Measurements from ENCODE around the gene HNMT. TPM values are rescaled to one million over a fixed set of nuclear protein-coding genes. Genes with fewer than 3 reads are reported as not detected.
"Not testable (repeated sequence)": the region's sequence is repeated elsewhere in the genome, so short reads cannot be mapped to it uniquely, and the experiment has no call there.

The HNMT gene
- not detected for total RNA-seq

- Mint-ChIP-seq H3K4me3 (no peak within 1 kb of the TSS), H3K4me1 (ENCODE audit: low read depth) (no peaks in the 10 kb centered on the region), H3K27me3 (ENCODE audit: low read depth) (peaks cover 2% of the 10 kb centered on the region), H3K36me3 (ENCODE audit: insufficient read depth) (no peaks in the 10 kb centered on the region), H3K9me3 (no peaks in the 10 kb centered on the region)
- DNase-seq (no peak), ATAC-seq (no peak)
Observed at GRCh38 chr2:137964066-137964858, at the start of gene HNMT. Gene HNMT (plus strand): TSS chr2:137964473. CDS start chr2:137964492, 19 bp downstream.

- no peak overlapping the region for H3K4me3 Mint-ChIP-seq
- H3K27me3 Mint-ChIP-seq (ENCODE audit: low read depth): peaks cover 2% of the 10 kb centered on the region
- H3K9me3 Mint-ChIP-seq: no peaks in the 10 kb centered on the region
- no peaks in the 10 kb centered on the region for H3K4me1 Mint-ChIP-seq (ENCODE audit: low read depth)
- ATAC-seq (no peak), DNase-seq (no peak)
- no peaks in the 10 kb centered on the region for H3K36me3 Mint-ChIP-seq (ENCODE audit: insufficient read depth)
Observed at GRCh38 chr2:137921105-137921880, 43.0 kb upstream of the HNMT start.

GRCh38 chr2:137922171-137922570 lies 42.1 kb upstream of the HNMT start:
- H3K36me3 Mint-ChIP-seq (ENCODE audit: insufficient read depth); H3K27me3 Mint-ChIP-seq (ENCODE audit: low read depth); H3K9me3 Mint-ChIP-seq: not testable (repeated sequence)

GRCh38 chr2:137924019-137924418 lies 40.3 kb upstream of the HNMT start:
- H3K4me1 Mint-ChIP-seq (ENCODE audit: low read depth): no peaks in the 10 kb centered on the region
- ATAC-seq (no peak), DNase-seq (no peak)
- H3K36me3 Mint-ChIP-seq (ENCODE audit: insufficient read depth): no peaks in the 10 kb centered on the region
- no peaks in the 10 kb centered on the region for H3K9me3 Mint-ChIP-seq
- H3K4me3 Mint-ChIP-seq: no peak overlapping the region
- peaks cover 2% of the 10 kb centered on the region for H3K27me3 Mint-ChIP-seq (ENCODE audit: low read depth)

More at GRCh38 chr2:137922171-137922570, 42.1 kb upstream of the HNMT start:
- not testable (repeated sequence) for DNase-seq; H3K4me1 Mint-ChIP-seq (ENCODE audit: low read depth); H3K4me3 Mint-ChIP-seq; ATAC-seq

- Mint-ChIP-seq H3K9me3 (no peaks in the 10 kb centered on the region), H3K4me3 (no peak overlapping the region), H3K4me1 (ENCODE audit: low read depth) (no peaks in the 10 kb centered on the region), H3K36me3 (ENCODE audit: insufficient read depth) (no peaks in the 10 kb centered on the region), H3K27me3 (ENCODE audit: low read depth) (no peaks in the 10 kb centered on the region)
- no peak for ATAC-seq
- DNase-seq: no peak
Observed at GRCh38 chr2:137925599-137925998, 38.7 kb upstream of the HNMT start.

GRCh38 chr2:137927846-137928245 lies 36.4 kb upstream of the HNMT start:
- Mint-ChIP-seq H3K9me3 (no peaks in the 10 kb centered on the region), H3K4me1 (ENCODE audit: low read depth) (no peaks in the 10 kb centered on the region), H3K4me3 (no peak overlapping the region), H3K27me3 (ENCODE audit: low read depth) (no peaks in the 10 kb centered on the region), H3K36me3 (ENCODE audit: insufficient read depth) (no peaks in the 10 kb centered on the region)
- no peak for DNase-seq
- ATAC-seq: no peak

- no peak overlapping the region for H3K4me3 Mint-ChIP-seq
- no peaks in the 10 kb centered on the region for H3K36me3 Mint-ChIP-seq (ENCODE audit: insufficient read depth)
- ATAC-seq: no peak
Observed at GRCh38 chr2:137928547-137929518, 35.4 kb upstream of the HNMT start.

GRCh38 chr2:137929519-137929916 lies 34.8 kb upstream of the HNMT start:
- Mint-ChIP-seq H3K27me3 (ENCODE audit: low read depth) (no peaks in the 10 kb centered on the region), H3K4me3 (no peak overlapping the region), H3K4me1 (ENCODE audit: low read depth) (no peaks in the 10 kb centered on the region), H3K36me3 (ENCODE audit: insufficient read depth) (no peaks in the 10 kb centered on the region), H3K9me3 (no peaks in the 10 kb centered on the region)
- DNase-seq (no peak), ATAC-seq (no peak)

More at GRCh38 chr2:137928547-137929518, 35.4 kb upstream of the HNMT start:
- Mint-ChIP-seq H3K9me3 (no peaks in the 10 kb centered on the region), H3K27me3 (ENCODE audit: low read depth) (no peaks in the 10 kb centered on the region), H3K4me1 (ENCODE audit: low read depth) (no peaks in the 10 kb centered on the region)
- no peak for DNase-seq

- Mint-ChIP-seq H3K4me1 (ENCODE audit: low read depth) (no peaks in the 10 kb centered on the region), H3K27me3 (ENCODE audit: low read depth) (no peaks in the 10 kb centered on the region), H3K9me3 (no peaks in the 10 kb centered on the region), H3K36me3 (ENCODE audit: insufficient read depth) (no peaks in the 10 kb centered on the region), H3K4me3 (no peak overlapping the region)
- ATAC-seq: no peak
- no peak for DNase-seq
Observed at GRCh38 chr2:137930146-137930545, 34.1 kb upstream of the HNMT start.

- Mint-ChIP-seq H3K36me3 (ENCODE audit: insufficient read depth) (no peaks in the 10 kb centered on the region), H3K9me3 (no peaks in the 10 kb centered on the region), H3K4me1 (ENCODE audit: low read depth) (no peaks in the 10 kb centered on the region), H3K4me3 (no peak overlapping the region), H3K27me3 (ENCODE audit: low read depth) (no peaks in the 10 kb centered on the region)
- ATAC-seq: no peak
- DNase-seq: no peak
Observed at GRCh38 chr2:137935591-137935990, 28.7 kb upstream of the HNMT start.

GRCh38 chr2:137937246-137937645 lies 27.0 kb upstream of the HNMT start:
- ATAC-seq (no peak), DNase-seq (no peak)
- H3K4me3 Mint-ChIP-seq: no peak overlapping the region
- H3K4me1 Mint-ChIP-seq (ENCODE audit: low read depth): no peaks in the 10 kb centered on the region
- no peaks in the 10 kb centered on the region for H3K9me3 Mint-ChIP-seq
- H3K36me3 Mint-ChIP-seq (ENCODE audit: insufficient read depth): no peaks in the 10 kb centered on the region
- no peaks in the 10 kb centered on the region for H3K27me3 Mint-ChIP-seq (ENCODE audit: low read depth)

- no peak for DNase-seq
- Mint-ChIP-seq H3K4me3 (no peak overlapping the region), H3K27me3 (ENCODE audit: low read depth) (no peaks in the 10 kb centered on the region), H3K9me3 (no peaks in the 10 kb centered on the region), H3K4me1 (ENCODE audit: low read depth) (no peaks in the 10 kb centered on the region), H3K36me3 (ENCODE audit: insufficient read depth) (no peaks in the 10 kb centered on the region)
- no peak for ATAC-seq
Observed at GRCh38 chr2:137937778-137938177, 26.5 kb upstream of the HNMT start.

GRCh38 chr2:137938204-137938603 lies 26.1 kb upstream of the HNMT start:
- ATAC-seq (no peak), DNase-seq (no peak)
- Mint-ChIP-seq H3K4me1 (ENCODE audit: low read depth) (no peaks in the 10 kb centered on the region), H3K9me3 (no peaks in the 10 kb centered on the region), H3K4me3 (no peak overlapping the region), H3K36me3 (ENCODE audit: insufficient read depth) (no peaks in the 10 kb centered on the region), H3K27me3 (ENCODE audit: low read depth) (no peaks in the 10 kb centered on the region)

- no peaks in the 10 kb centered on the region for H3K36me3 Mint-ChIP-seq (ENCODE audit: insufficient read depth)
- DNase-seq: no peak
- H3K9me3 Mint-ChIP-seq: no peaks in the 10 kb centered on the region
- no peaks in the 10 kb centered on the region for H3K27me3 Mint-ChIP-seq (ENCODE audit: low read depth)
- ATAC-seq: no peak
- no peak overlapping the region for H3K4me3 Mint-ChIP-seq
- no peaks in the 10 kb centered on the region for H3K4me1 Mint-ChIP-seq (ENCODE audit: low read depth)
Observed at GRCh38 chr2:137939026-137939425, 25.2 kb upstream of the HNMT start.

Data from activated T-cell treated with anti-CD3 and anti-CD28 coated beads, Interleukin-2, amount 50 U/mL, for 4 hours (primary cell).